Lower leg skin (tissue), 4 donors: Measurements from ENCODE around the gene SCN1B. TPM values are rescaled to one million over a fixed set of nuclear protein-coding genes. Genes with fewer than 3 reads are reported as not detected.

ENCODE experiments used
- DNase-seq, 2 donors: peaks; one replicate each; pipeline ENCODE4 v3.0.0-alpha.2; 2019; ENCODE audit warnings: low spot score in 2 of 2
- H3K4me3 ChIP-seq: fragments of 200-600 bp; sonication (generic); 2 replicates; pipeline ENCODE4 v1.5.1; 2017; ENCODE audit warnings: mild to moderate bottlenecking, low read depth; ENCODE audit not compliant: poor library complexity, severe bottlenecking
- POLR2A ChIP-seq, 2 donors: fragments of 450-650 bp; IDR thresholded peaks; one replicate each; pipeline ENCODE4 v1.6.1; 2016 to 2017; ENCODE audit warnings: antibody characterized with exemption in 2 of 2, mild to moderate bottlenecking in 1 of 2, moderate library complexity in 1 of 2
- WGBS, 2 donors: methylation state at CpG; one replicate each; pipeline ENCODE4 v1.1.5; 2018; 5-methylcytosine and 5-hydroxymethylcytosine counted together
- intact Hi-C: fragments of 100-400 bp; cut with DNase I; formaldehyde crosslinking; loops from one replicate; pipeline ENCODE4 v1.15.0; 2023; ENCODE audit warnings: low total_unique reads
- total RNA-seq, 4 donors: library from RNA; depleted of rRNA; stranded (reverse); fragments of >200 nt; gene quantifications; one replicate each; pipeline ENCODE4 v1.1.0, GENCODE V29; 2016
- TF ChIP-seq, protein P1 (sequence below), 3 donors: fragments of 450-650 bp; IDR thresholded peaks; one replicate each; pipeline ENCODE4 v1.5.1; 2016; ENCODE audit warnings: antibody characterized with exemption in 3 of 3, mild to moderate bottlenecking in 3 of 3, moderate library complexity in 2 of 3

The SCN1B gene
- total RNA-seq = 1 to 10 TPM; 1.1 to 4.4 (median 3.0) TPM

GRCh38 chr19:35030257-35031071, at the start of gene SCN1B:
Gene SCN1B, plus strand, starts transcription at chr19:35030470. Its CDS starts 351 bp downstream, at chr19:35030821.
- DNase-seq = peak in 1 of 2 donors; percentile 92
- WGBS, 2 donors = 0% methylated on average over 26 to 47 of the region's 118 CpGs
- intact Hi-C loops = no loop called here
- TF ChIP-seq, protein P1, sequence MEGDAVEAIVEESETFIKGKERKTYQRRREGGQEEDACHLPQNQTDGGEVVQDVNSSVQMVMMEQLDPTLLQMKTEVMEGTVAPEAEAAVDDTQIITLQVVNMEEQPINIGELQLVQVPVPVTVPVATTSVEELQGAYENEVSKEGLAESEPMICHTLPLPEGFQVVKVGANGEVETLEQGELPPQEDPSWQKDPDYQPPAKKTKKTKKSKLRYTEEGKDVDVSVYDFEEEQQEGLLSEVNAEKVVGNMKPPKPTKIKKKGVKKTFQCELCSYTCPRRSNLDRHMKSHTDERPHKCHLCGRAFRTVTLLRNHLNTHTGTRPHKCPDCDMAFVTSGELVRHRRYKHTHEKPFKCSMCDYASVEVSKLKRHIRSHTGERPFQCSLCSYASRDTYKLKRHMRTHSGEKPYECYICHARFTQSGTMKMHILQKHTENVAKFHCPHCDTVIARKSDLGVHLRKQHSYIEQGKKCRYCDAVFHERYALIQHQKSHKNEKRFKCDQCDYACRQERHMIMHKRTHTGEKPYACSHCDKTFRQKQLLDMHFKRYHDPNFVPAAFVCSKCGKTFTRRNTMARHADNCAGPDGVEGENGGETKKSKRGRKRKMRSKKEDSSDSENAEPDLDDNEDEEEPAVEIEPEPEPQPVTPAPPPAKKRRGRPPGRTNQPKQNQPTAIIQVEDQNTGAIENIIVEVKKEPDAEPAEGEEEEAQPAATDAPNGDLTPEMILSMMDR (IDR thresholded peaks at IDR 0.05) = no peak
- H3K4me3 ChIP-seq = peak within 1 kb of the TSS; percentile 48

- DNase-seq = no peak
- WGBS, 2 donors = 69 to 71% methylated on average over 5 of the region's 5 CpGs
- no peak overlapping the region for H3K4me3 ChIP-seq
- intact Hi-C loops = no loop called here
- TF ChIP-seq POLR2A (IDR thresholded peaks at IDR 0.05) = no peak
- TF ChIP-seq, protein P1 (IDR thresholded peaks at IDR 0.05) = no peak
Observed at GRCh38 chr19:34982275-34982674, 48.0 kb upstream of the SCN1B start.

- 84 to 91% methylated on average over 4 of the region's 4 CpGs for WGBS, 2 donors
- DNase-seq = no peak
- TF ChIP-seq, protein P1 (IDR thresholded peaks at IDR 0.05) = no peak
- TF ChIP-seq POLR2A (IDR thresholded peaks at IDR 0.05) = no peak
- H3K4me3 ChIP-seq = no peak overlapping the region
- intact Hi-C loops = no loop called here
Observed at GRCh38 chr19:34983786-34984185, 46.5 kb upstream of the SCN1B start.

GRCh38 chr19:34984287-34984686, 46.0 kb upstream of the SCN1B start:
- TF ChIP-seq, protein P1 (IDR thresholded peaks at IDR 0.05) = no peak
- TF ChIP-seq POLR2A (IDR thresholded peaks at IDR 0.05) = no peak
- WGBS, 2 donors = 90 to 94% methylated on average over 3 of the region's 3 CpGs
- no peak overlapping the region for H3K4me3 ChIP-seq
- DNase-seq = no peak
- intact Hi-C loops = no loop called here

DNA sequence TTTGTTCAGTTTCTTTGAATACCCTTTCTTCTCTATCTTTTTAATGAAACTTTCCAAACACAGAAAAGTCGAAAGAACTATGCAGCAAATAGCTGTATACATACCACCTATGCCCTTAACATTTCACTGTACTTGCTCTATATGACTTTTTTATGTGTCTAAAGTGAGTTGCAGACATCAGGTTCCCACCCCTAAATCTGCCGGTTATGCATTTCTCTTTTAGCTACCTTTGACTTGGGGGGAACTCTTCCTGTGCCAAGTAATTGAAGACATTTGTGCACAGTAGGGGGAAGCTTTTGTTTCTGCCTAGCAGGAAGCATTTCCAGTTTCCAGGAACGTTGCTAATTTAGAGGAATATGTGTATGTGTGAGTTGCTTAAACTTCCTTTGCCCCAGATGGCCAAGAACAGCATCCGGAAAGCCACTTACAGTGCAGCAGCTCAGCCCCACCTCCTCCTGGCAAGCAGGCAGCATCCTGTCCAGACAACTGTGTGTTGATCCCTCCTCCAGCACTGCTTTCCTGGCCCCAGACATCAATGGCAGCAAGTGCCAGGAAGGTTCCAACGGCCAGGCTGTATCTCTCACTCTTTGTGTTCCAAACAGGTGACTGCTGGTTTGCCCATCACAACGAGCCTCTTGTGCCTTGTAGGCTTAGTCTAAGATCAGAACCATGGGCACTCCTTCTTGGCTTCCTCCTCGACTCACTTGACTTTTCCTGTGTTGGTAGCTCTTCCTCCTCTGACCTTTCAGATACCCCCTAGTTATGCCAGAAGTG, 44.8 kb upstream of the SCN1B start:
- TF ChIP-seq POLR2A (IDR thresholded peaks at IDR 0.05) = no peak
- TF ChIP-seq, protein P1 (IDR thresholded peaks at IDR 0.05) = no peak
- intact Hi-C loops = no loop called here
- WGBS, 2 donors = 14 to 16% methylated on average over 7 of the region's 7 CpGs
- no peak overlapping the region for H3K4me3 ChIP-seq
- DNase-seq = peak; percentile 47 to 87
